DND-41 (cell line): Measurements from ENCODE around the gene EIF3A.
A peak's percentile ranks its signal among the peaks of the same experiment; 100 is the strongest.
"Not testable (repeated sequence)": the region's sequence is repeated elsewhere in the genome, so short reads cannot be mapped to it uniquely, and the experiment has no call there.

Experiments
- ATAC-seq: fragments of 200-7000 bp; cut with Tn5 transposase; 3 replicates; pipeline ENCODE4 v1.9.1; 2021; ENCODE audit warnings: low read depth; ENCODE audit not compliant: insufficient read depth
- DNase-seq: peaks from one replicate; pipeline ENCODE4 v3.0.0-alpha.2; 2020
- H2AFZ ChIP-seq: 2 replicates; pipeline ENCODE4 v1.6.0; 2012; ENCODE audit warnings: low read depth, low read length
- H3K27ac ChIP-seq: 2 replicates; pipeline ENCODE4 v1.5.1; 2012; ENCODE audit warnings: low read length, inconsistent platforms
- H3K27me3 ChIP-seq: fragments of 200-600 bp; sonication (generic); 2 replicates; pipeline ENCODE4 v1.6.0; 2012; ENCODE audit warnings: low read length, mild to moderate bottlenecking, inconsistent platforms; ENCODE audit not compliant: insufficient read depth, poor library complexity
- H3K36me3 ChIP-seq: 2 replicates; pipeline ENCODE4 v1.5.1; 2012; ENCODE audit warnings: low read length, inconsistent platforms; ENCODE audit not compliant: insufficient read depth
- H3K4me1 ChIP-seq: 2 replicates; pipeline ENCODE4 v1.5.1; 2012; ENCODE audit warnings: mild to moderate bottlenecking, low read length; ENCODE audit not compliant: insufficient read depth
- H3K4me2 ChIP-seq: 2 replicates; pipeline ENCODE4 v1.6.0; 2012; ENCODE audit warnings: mild to moderate bottlenecking, moderate library complexity, low read length, inconsistent platforms; ENCODE audit not compliant: insufficient read depth
- H3K4me3 ChIP-seq, 2 experiments: fragments of 200-600 bp in 1 of 2; shearing (Covaris generic) in 1 of 2; 2 replicates each; pipeline ENCODE4 v1.5.1; 2012 to 2016; ENCODE audit warnings: inconsistent platforms in 2 of 2, low read length in 2 of 2, mild to moderate bottlenecking in 2 of 2, low read depth in 1 of 2, moderate library complexity in 1 of 2
- H3K79me2 ChIP-seq: 2 replicates; pipeline ENCODE4 v1.6.0; 2012; ENCODE audit warnings: low read length, inconsistent platforms; ENCODE audit not compliant: insufficient read depth
- H3K9ac ChIP-seq: 2 replicates; pipeline ENCODE4 v1.6.0; 2012; ENCODE audit warnings: low read depth, mild to moderate bottlenecking, inconsistent platforms, low read length, moderate library complexity
- H3K9me3 ChIP-seq: 2 replicates; pipeline ENCODE4 v1.5.1; 2012; ENCODE audit warnings: low read length, moderate library complexity, mild to moderate bottlenecking, inconsistent platforms; ENCODE audit not compliant: insufficient read depth, severe bottlenecking
- H4K20me1 ChIP-seq: 2 replicates; pipeline ENCODE4 v1.6.0; 2012; ENCODE audit warnings: low read length; ENCODE audit not compliant: insufficient read depth
- CTCF ChIP-seq: IDR thresholded peaks from 2 replicates; pipeline ENCODE4 v1.5.1; 2012; ENCODE audit warnings: borderline replicate concordance, low read length, moderate library complexity, mild to moderate bottlenecking; ENCODE audit not compliant: poor library complexity, severe bottlenecking; ENCODE audit errors: extremely low read depth
- EZH2 ChIP-seq: IDR thresholded peaks from 3 replicates; pipeline ENCODE4 v1.6.1; 2012; ENCODE audit warnings: borderline replicate concordance, low read depth, mild to moderate bottlenecking, moderate library complexity, low read length, inconsistent platforms; ENCODE audit not compliant: severe bottlenecking

EIF3A gene

GRCh38 chr10:119029613-119030420 is 50.8 kb downstream of the EIF3A start, which contains the start of gene NANOS1:
Gene NANOS1 (plus strand): TSS chr10:119029714. CDS start chr10:119029802, 88 bp downstream.
- Histone ChIP-seq H2AFZ (peak within 1 kb of the TSS; percentile 64), H3K4me3 (peak within 1 kb of the TSS; percentile 38 to 54; a peak in 3 of 4 replicates), H3K4me2 (peak within 1 kb of the TSS; percentile 65), H3K36me3 (peaks cover 35% of the 10 kb centered on the region), H3K27ac (peak within 1 kb of the TSS; percentile 53), H3K27me3 (no peaks in the 10 kb centered on the region), H3K79me2 (peaks cover 39% of the 10 kb centered on the region), H3K9ac (peak within 1 kb of the TSS; percentile 71), H4K20me1 (peaks cover 30% of the 10 kb centered on the region; the same call in 1 of the 2 replicates), H3K9me3 (no peaks in the 10 kb centered on the region), H3K4me1 (peaks cover 52% of the 10 kb centered on the region)
- ATAC-seq = peak; percentile 27
- TF ChIP-seq EZH2 = no peak
- no peak for TF ChIP-seq CTCF
- DNase-seq = peak; percentile 68

GRCh38 chr10:119028900-119029612 is 51.6 kb downstream of the EIF3A start:
- Histone ChIP-seq H3K9ac (peak overlapping the region; percentile 71), H4K20me1 (peaks cover 23% of the 10 kb centered on the region; the same call in 1 of the 2 replicates), H3K4me1 (peaks cover 44% of the 10 kb centered on the region)

GRCh38 chr10:119028445-119028899 is 52.1 kb downstream of the EIF3A start:
- Histone ChIP-seq H2AFZ (peak overlapping the region; percentile 64), H3K36me3 (peaks cover 22% of the 10 kb centered on the region; the same call in 1 of the 2 replicates), H4K20me1 (peaks cover 19% of the 10 kb centered on the region; the same call in 1 of the 2 replicates), H3K79me2 (peaks cover 27% of the 10 kb centered on the region), H3K4me2 (peak overlapping the region; percentile 65), H3K4me1 (peaks cover 38% of the 10 kb centered on the region), H3K9ac (peak overlapping the region; percentile 40; the same call in 1 of the 2 replicates)
- H3K9me3 ChIP-seq, DNase-seq, H3K4me3 ChIP-seq, ATAC-seq, H3K27me3 ChIP-seq, H3K27ac ChIP-seq: not testable (repeated sequence)

More at GRCh38 chr10:119028900-119029612, 51.6 kb downstream of the EIF3A start:
- TF ChIP-seq CTCF (peak; percentile 48), EZH2 (no peak)
- Histone ChIP-seq H3K79me2 (peaks cover 31% of the 10 kb centered on the region), H3K9me3 (no peaks in the 10 kb centered on the region), H3K36me3 (peaks cover 27% of the 10 kb centered on the region), H3K4me3 (peak overlapping the region in 1 of 2 experiments; percentile 54; a peak in 2 of 4 replicates), H2AFZ (peak overlapping the region; percentile 64), H3K4me2 (peak overlapping the region; percentile 65), H3K27me3 (no peaks in the 10 kb centered on the region), H3K27ac (no peak overlapping the region; the same call in 1 of the 2 replicates)
- peak; percentile 81 for ATAC-seq
- DNase-seq = peak; percentile 97
